H1 (cell line): ENCODE data around the gene NIPSNAP2. TPM values are rescaled to one million over a fixed set of nuclear protein-coding genes. Genes with fewer than 3 reads are reported as not detected.

Experiments used
- CBX8 ChIP-seq: fragments of 300-800, 300-1000 bp; sonication (generic); IDR thresholded peaks from 2 replicates; pipeline ENCODE4 v1.7.1; 2016; ENCODE audit warnings: low read depth, low read length, borderline replicate concordance
- CEBPB ChIP-seq: IDR thresholded peaks from 2 replicates; pipeline ENCODE4 v1.6.1; 2012; ENCODE audit warnings: low read depth, low read length
- NANOG ChIP-seq: IDR thresholded peaks from 2 replicates; pipeline ENCODE4 v1.6.1; 2011; ENCODE audit warnings: low read length, low read depth, mild to moderate bottlenecking, inconsistent platforms; ENCODE audit not compliant: insufficient read depth, poor library complexity, severe bottlenecking
- RBBP5 ChIP-seq: IDR thresholded peaks from 2 replicates; pipeline ENCODE4 v1.7.1; 2012; ENCODE audit warnings: low read depth, mild to moderate bottlenecking, inconsistent platforms, low read length, moderate library complexity, borderline replicate concordance
- RFX5 ChIP-seq: IDR thresholded peaks from 2 replicates; pipeline ENCODE4 v1.6.1; 2011; ENCODE audit warnings: low read depth, low read length, improper control_type of control experiment, borderline replicate concordance
- SIRT6 ChIP-seq: IDR thresholded peaks from one replicate; pipeline ENCODE4 v1.7.1; 2012; ENCODE audit warnings: low read length, inconsistent platforms
- polyA plus RNA-seq, 7 experiments: library from polyadenylated mRNA; depleted of rRNA in 3 of 7; stranded (reverse) in 5 of 7; unstranded in 2 of 7; fragments of >200 nt in 5 of 7; fragments of 200-250 nt in 2 of 7; gene quantifications; 1 replicate in 5 of 7; 2 replicates in 1 of 7; 4 replicates in 1 of 7; pipeline versions ENCODE4 v1.2.1 to v1.2.3, GENCODE V29; 2011 to 2013; ENCODE audit warnings: missing spikeins in 2 of 7, mixed read lengths in 2 of 7
- total RNA-seq: library from RNA; stranded (reverse); fragmentation: NEBNext Ultra II Directional; extraction: Animal tissue kit (Norgen Biotek cat#: 25700); gene quantifications from 2 replicates; pipeline ENCODE4 v1.2.1, GENCODE V29; 2021

NIPSNAP2 gene
- total and polyA plus RNA-seq, 2 of the 8 experiments (the other 6 are each of a cell fraction or from before 2014, with no cell fraction given) = 31.1 to 45.2 TPM

- TF ChIP-seq SIRT6 (no peak), RBBP5 (no peak), CBX8 (no peak), CEBPB (no peak), RFX5 (no peak), NANOG (no peak)
- TF ChIP-seq, all 59 proteins: peak for 0
Measured at GRCh38 chr7:55980266-55980665, 15.9 kb downstream of the NIPSNAP2 start (continued).
